ENCODE measurements around the gene CLDN17.

Gene CLDN17

DNA sequence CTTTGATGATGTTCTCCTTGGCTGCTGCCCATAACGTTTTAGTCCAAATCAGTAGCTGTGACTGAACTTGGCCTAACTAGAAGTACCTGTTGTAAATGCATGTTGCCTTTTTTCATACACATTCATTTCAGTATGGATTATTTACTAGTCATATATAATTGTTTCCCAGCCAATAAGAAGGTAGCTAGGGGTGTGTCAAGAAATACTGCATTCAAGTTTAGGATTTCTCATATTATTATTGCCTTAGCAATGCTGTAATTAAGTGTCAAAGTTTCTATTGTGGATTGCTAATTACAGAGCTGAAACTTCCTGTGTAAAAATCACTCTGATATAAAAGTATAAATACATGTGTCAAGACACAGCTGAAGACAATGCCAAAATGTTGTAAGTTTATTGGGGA, at the start of gene CLDN17:
TSS of gene CLDN17 (minus strand) at position 101 of the 400 bp plus-strand sequence. CDS start 188 bp downstream, outside the sequence.
- DNase-seq (ENCODE audit: low read depth, low spot score), result no peak

GRCh38 chr21:30216041-30216723, 49.6 kb upstream of the CLDN17 start, which contains the start of gene CLDN8:
TSS of gene CLDN8 (minus strand) at chr21:30216097. CDS start at chr21:30215925, 172 bp downstream.
- no peak for DNase-seq (ENCODE audit: low read depth, low spot score)

GRCh38 chr21:30211071-30211470, 44.5 kb upstream of the CLDN17 start:
- no peak for DNase-seq (ENCODE audit: low read depth, low spot score)

DNA sequence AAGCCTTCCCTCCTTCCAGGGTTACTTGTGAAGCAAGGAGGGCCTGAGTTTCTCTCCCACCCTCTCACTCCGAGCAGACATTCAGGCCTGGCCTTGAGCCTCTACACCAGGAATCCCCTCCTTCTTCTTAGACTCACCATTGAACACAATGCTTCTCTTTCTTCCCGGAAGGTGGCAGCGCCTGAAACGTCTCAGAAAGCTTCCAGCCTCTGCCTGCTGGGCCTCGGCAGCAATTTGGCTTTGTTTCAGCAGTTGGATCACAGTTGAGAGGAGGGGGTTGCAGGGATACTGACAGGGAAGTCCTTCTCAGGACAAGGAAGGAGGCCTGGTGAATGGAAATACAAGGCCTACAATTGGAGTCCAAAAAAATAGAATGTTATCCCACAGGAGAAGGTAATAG, 43.0 kb upstream of the CLDN17 start:
- DNase-seq (ENCODE audit: low read depth, low spot score), result no peak

- no peak for DNase-seq (ENCODE audit: low read depth, low spot score)
Observed at GRCh38 chr21:30207252-30207579, 40.6 kb upstream of the CLDN17 start.

DNA sequence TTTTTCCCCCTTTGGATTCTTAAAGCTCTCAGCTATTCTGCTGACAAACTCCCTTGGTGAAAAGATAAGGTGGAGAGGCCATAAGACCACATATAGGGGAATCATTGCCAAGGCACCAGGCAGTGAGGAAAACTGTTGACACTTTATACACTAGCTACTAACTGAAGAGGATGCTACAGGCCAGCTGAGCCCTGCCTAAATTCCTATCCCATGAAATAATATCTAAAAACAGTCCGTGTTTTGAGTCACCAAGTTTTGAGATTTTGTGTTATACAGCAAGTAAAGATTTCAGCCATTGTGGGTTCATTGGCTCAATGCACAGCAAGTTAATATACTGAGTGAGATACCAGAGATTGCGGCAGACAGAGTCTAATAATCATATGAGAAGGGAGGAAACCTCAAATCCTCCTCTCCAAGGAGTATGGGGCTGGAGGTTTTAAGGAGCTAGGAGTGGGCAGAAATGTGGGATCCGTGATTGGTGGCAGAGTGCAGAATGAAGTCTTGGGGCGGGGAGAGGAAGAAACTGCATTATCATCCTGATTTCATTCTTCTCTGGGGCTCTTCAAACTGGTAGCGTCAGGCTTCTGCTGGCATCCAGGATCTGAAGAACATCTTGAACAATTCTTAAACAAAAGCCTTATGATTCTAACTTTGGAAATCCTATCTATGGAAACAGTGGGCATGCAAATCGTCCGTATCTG, 40.1 kb upstream of the CLDN17 start:
- no peak for DNase-seq (ENCODE audit: low read depth, low spot score)

DNA sequence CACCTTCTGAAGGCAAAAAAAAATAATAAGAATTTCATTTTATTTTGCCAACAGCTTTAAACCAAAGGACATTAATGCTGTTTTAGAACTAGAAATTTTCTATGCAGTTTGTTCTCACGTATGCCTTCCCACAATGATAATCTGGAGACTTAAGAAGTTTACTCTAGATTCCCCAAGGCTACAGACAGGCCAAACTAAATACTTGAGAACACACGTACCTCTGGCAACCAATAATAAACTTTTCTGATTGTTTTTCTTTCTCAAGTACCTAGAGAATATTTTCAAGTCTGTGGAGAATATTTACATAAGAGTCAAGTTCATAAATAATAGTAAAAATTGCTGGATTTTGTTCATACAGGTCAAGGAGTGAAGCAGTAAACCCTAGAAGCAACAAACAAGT, 33.4 kb upstream of the CLDN17 start:
- no peak for DNase-seq (ENCODE audit: low read depth, low spot score)

- DNase-seq (ENCODE audit: low read depth, low spot score), result no peak
Observed at GRCh38 chr21:30194701-30195299, 28.2 kb upstream of the CLDN17 start.

- DNase-seq (ENCODE audit: low read depth, low spot score), result no peak
Observed at GRCh38 chr21:30193201-30193600, 26.6 kb upstream of the CLDN17 start.

DNA sequence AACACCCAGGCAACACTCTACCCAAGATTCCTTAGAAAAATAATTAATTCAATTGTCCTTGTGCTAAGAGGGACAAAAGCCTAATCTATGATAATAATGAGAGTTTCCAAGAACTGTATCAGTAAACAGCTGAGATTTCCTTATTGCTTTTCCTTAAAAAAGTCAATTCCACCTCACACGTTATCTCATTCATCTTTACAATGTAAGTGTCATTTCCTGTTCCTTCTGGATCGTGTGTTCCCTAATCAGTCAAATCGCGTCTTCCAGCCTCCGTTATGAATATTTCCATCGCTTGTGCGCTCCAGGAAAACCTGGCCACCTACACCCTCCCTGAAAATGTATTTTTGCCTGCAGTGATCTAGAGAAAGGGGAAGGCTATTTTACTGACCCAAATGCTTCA, 23.9 kb upstream of the CLDN17 start:
- no peak for DNase-seq (ENCODE audit: low read depth, low spot score)

DNA sequence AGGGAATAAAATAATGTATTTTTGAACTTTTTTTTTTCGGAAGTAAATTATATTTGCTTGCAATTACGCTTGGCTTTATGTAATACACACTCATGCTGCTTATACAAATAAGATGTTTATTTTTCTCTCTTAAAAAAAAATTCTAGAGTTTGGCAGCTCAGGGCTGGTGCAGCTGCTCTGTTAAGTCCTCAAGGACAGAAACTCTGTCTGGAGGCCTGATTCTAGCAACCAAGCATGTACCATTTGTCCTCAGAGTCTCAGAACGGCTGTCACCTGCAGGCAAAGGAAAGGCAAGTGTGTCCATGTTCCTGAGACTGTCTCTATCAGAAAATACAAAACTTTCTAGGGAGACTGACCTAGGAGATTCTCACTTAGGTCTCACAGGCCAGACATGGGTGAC, 23.2 kb upstream of the CLDN17 start:
- no peak for DNase-seq (ENCODE audit: low read depth, low spot score)

- no peak for DNase-seq (ENCODE audit: low read depth, low spot score)
Observed at GRCh38 chr21:30186242-30186641, 19.6 kb upstream of the CLDN17 start.

DNA sequence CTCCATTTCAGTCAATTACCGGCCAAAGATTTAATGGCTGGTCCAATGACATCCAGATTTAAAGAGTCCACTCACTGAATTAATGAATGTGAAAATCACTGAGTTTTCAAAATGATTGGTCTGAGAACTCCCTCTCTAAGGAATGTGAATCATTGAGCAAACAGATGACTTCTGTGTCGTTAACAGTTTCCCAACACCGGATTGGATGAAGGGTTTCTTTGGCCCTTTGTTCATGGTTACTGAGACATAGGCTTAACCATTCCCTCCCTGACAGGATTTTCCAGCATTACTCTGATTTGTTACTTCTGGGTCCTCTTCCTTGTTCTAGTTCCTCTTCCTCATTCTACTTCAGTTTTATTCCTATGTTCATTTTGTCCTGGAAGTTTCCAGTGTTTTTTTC, 1.5 kb upstream of the CLDN17 start:
- no peak for DNase-seq (ENCODE audit: low read depth, low spot score)

GRCh38 chr21:30166171-30166570, 434 bp downstream of the CLDN17 start:
- no peak for DNase-seq (ENCODE audit: low read depth, low spot score)

DNA sequence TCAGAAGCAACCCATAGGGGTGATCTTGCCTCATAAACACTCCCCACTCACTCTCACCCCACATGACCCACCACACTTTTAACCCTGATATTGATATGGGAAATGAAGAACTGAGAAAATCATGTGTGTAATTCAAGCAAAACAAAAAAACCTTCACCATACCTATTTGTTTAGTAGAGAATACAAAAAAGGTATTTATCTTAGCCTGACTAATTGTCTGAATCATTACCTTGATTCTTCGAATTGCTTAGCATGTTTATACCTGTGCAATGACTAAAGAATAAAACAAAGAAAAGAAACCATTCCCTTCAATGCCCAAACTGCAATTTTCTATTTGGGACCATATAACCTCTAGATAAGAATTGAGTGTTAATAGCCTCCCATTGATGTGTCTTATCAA, 1.8 kb downstream of the CLDN17 start:
- DNase-seq (ENCODE audit: low read depth, low spot score), result no peak

DNA sequence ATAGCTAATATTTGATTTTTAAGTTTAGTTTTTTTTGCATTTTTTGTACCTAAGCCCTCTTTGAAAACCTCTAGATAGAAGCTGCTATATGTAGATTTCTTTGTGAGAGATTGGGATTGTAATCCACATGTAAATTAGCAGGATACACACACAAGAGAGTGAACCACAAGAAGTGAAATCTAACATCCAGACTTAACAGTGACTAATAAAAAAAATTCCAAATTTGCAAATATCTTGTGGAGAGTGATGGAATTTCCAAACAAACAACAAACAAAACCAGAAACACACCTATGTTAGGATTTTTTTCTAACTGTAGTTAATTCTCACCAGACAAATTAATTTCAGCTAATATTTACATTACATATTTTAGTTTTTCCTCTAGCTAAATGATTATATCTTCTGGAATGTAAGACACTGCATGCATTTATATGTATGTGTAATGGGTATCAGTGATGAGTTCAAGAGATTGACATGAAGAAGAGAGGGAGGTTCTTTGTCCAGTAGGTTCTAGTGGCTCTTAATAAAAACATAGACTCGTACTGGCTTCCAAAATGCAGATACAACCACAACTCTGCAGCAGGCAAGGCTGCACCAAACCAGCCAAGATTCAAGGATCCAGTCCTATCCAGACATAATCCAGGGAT, 12.8 kb downstream of the CLDN17 start:
- no peak for DNase-seq (ENCODE audit: low read depth, low spot score)

- DNase-seq (ENCODE audit: low read depth, low spot score), result no peak
Observed at GRCh38 chr21:30152792-30153191, 13.8 kb downstream of the CLDN17 start.

DNA sequence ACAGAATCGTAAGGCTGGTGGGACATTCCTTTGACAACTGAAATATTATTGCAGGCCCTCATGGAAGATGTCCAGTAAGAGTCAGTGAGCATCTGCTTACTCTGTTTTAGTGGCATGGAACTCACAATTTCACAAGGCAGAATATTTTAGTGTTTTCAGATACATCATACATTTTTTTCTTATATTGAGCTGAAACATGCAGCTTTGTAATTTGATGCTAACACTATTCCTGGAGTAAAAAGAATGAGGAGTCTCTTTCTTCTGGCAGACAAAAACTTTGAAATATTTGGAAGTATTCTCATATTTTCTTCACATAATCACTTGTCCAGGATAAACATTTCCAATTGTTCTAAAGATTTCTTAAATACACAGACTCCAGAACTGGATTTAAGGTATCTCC, 17.7 kb downstream of the CLDN17 start:
- DNase-seq (ENCODE audit: low read depth, low spot score), result no peak

- no peak for DNase-seq (ENCODE audit: low read depth, low spot score)
Observed at GRCh38 chr21:30146558-30147282, 19.9 kb downstream of the CLDN17 start.

GRCh38 chr21:30138483-30138882, 28.1 kb downstream of the CLDN17 start:
- no peak for DNase-seq (ENCODE audit: low read depth, low spot score)

DNA sequence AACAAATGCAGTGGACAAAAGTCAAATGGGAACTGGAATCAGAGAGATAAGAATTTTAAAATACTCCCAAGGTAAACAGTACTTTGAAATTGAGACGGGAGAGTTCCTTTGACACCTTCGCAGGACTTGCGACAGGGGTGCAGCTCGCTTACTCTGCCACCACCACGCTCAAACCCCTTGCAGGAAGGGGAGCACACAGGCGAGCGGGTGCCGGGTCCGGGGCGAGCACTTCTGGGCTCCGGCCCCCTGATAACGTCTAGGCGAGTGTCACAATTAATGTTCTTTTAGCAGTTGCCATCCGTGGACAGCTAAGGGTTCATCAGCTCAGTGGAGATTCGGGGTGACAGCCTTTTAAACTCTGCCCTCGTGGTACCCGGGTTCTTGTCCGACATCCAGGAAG, 37.4 kb downstream of the CLDN17 start:
- no peak for DNase-seq (ENCODE audit: low read depth, low spot score)

DNA sequence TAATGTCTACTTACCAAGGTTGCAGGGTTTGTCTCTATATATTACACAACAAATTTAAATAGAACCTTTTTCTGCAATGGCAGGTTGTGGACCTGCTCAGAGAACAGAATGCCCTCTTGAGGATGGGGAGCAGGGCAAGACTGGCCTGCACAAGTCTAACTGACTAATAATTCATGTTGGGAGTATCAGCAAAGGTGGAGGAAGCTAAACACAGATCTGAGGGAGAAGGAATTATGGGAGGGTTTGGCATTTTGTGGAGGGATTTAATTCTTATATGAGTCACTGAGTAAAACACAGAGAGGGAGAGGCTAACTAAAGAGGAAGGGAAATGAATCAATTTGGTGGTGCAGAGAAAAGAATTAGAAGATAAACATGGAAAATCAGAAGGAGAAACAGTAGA, 40.0 kb downstream of the CLDN17 start:
- no peak for DNase-seq (ENCODE audit: low read depth, low spot score)

All from smooth muscle cell of the brain vasculature (primary cell).